ENCODE results near the gene NBPF26. TPM values are rescaled to one million over a fixed set of nuclear protein-coding genes. Genes with fewer than 3 reads are reported as not detected.
"Not testable (repeated sequence)": the region's sequence is repeated elsewhere in the genome, so short reads cannot be mapped to it uniquely, and the experiment has no call there.

Gene NBPF26
- total and polyA plus RNA-seq, 9 of the 15 experiments (the other 6 are each of a cell fraction or from before 2014, with no cell fraction given): 0.13 to 6.6 (median 5.2) TPM

GRCh38 chr1:120850537-120851421, 127.0 kb downstream of the NBPF26 start (continued):
- TF ChIP-seq ZNF384 (IDR thresholded peaks at IDR 0.05; ENCODE audit: low read depth, low read length): peak; percentile 19; the same call in 1 of the 2 replicates
- TF ChIP-seq SUPT5H (IDR thresholded peaks at IDR 0.05): peak; percentile 100
- TF ChIP-seq ZFPM2 (CRISPR knock-in tag; IDR thresholded peaks at IDR 0.05): peak; percentile 99
- peak; percentile 70; the same call in 1 of the 2 replicates for TF ChIP-seq KAT7 (CRISPR knock-in tag; IDR thresholded peaks at IDR 0.05; ENCODE audit: borderline replicate concordance)
- peak; percentile 91 for TF ChIP-seq SFPQ (IDR thresholded peaks at IDR 0.05; ENCODE audit: low read depth, low read length)
- TF ChIP-seq ZBTB9 (CRISPR knock-in tag; IDR thresholded peaks at IDR 0.05): peak; percentile 100
- peak; percentile 100 for TF ChIP-seq PHB (CRISPR knock-in tag; IDR thresholded peaks at IDR 0.05)
- TF ChIP-seq KLF10 (CRISPR knock-in tag; IDR thresholded peaks at IDR 0.05): peak; percentile 100
- TF ChIP-seq RNF219 (CRISPR knock-in tag; IDR thresholded peaks at IDR 0.05): peak; percentile 99
- TF ChIP-seq C11orf30 (IDR thresholded peaks at IDR 0.05; ENCODE audit: low read depth): peak; percentile 74
- TF ChIP-seq PKNOX1 (IDR thresholded peaks at IDR 0.05): peak; percentile 63; the same call in 1 of the 2 replicates
- TF ChIP-seq ZNF316 (IDR thresholded peaks at IDR 0.05): peak; percentile 98
- TF ChIP-seq MTA1 (IDR thresholded peaks at IDR 0.05; ENCODE audit: borderline replicate concordance): peak; percentile 18; the same call in 1 of the 2 replicates
- peak; percentile 84 for TF ChIP-seq MTA3 (IDR thresholded peaks at IDR 0.05; ENCODE audit: borderline replicate concordance)
- TF ChIP-seq ZBTB8A (IDR thresholded peaks at IDR 0.05; ENCODE audit: partially characterized antibody): peak; percentile 89
- not testable (repeated sequence) for TF ChIP-seq FOXM1 (IDR thresholded peaks at IDR 0.05; ENCODE audit: low read depth)
- peak; percentile 63; the same call in 1 of the 2 replicates for TF ChIP-seq FOXM1 (CRISPR knock-in tag; IDR thresholded peaks at IDR 0.05; ENCODE audit: low read depth)
- TF ChIP-seq PATZ1 (CRISPR knock-in tag; IDR thresholded peaks at IDR 0.05; ENCODE audit: borderline replicate concordance): peak; percentile 100
- TF ChIP-seq KLF6 (CRISPR knock-in tag; IDR thresholded peaks at IDR 0.05; ENCODE audit: borderline replicate concordance): peak; percentile 90
